Mammary epithelial cell (primary cell): ENCODE data around the gene CTSD.

Experiments used
- CTCF ChIP-seq, 2 donors: IDR thresholded peaks in 1 of 2; conservative IDR thresholded peaks in 1 of 2; 2 replicates each; pipeline ENCODE4 v1.5.1; 2011 to 2012; ENCODE audit warnings: inconsistent platforms in 2 of 2, low read length in 2 of 2, mild to moderate bottlenecking in 2 of 2, control low read depth in 1 of 2, low read depth in 1 of 2; ENCODE audit not compliant: insufficient read depth in 1 of 2; ENCODE audit errors: extremely low read depth in 1 of 2
- EZH2 ChIP-seq: IDR thresholded peaks from 2 replicates; pipeline ENCODE4 v1.6.1; 2012; ENCODE audit warnings: low read length, inconsistent platforms, borderline replicate concordance

- TF ChIP-seq CTCF (conservative IDR thresholded peaks at IDR 0.05 in 1 of 2, IDR thresholded peaks at IDR 0.05 in 1 of 2; ENCODE audit: extremely low read depth in 1 of 2, insufficient read depth in 1 of 2, low read depth in 1 of 2, low read length in 2 of 2) (no peak), EZH2 (no peak)
These were observed 2.4 kb upstream of the CTSD start for GRCh38 chr11:1765871-1766718.
